ENCODE data around the gene TMTC1. TPM values are rescaled to one million over a fixed set of nuclear protein-coding genes. Genes with fewer than 3 reads are reported as not detected.

TMTC1 gene
- total RNA-seq, 1 experiment from 2014 or later: not detected

DNA sequence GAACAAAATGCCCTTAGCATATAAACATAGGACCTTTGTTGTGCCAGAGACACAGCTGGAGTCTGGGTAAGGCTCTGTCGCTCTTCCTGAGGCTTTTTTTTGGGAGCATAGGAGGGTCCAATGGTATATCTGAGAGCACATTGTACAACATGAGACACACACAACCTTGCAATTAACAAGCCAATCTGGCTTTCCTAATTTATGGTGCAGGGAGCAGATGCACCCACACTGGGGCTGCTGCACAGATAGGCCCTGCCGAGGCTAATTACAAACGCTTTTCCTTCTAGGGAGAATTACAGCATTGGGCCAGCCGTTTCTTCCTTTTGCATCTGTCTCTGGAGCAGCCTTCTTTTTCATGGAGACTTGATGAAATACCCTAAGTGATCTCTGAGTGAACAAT is 211.3 kb downstream of the TMTC1 start:
- CTCF ChIA-PET: no interaction called here
- Histone ChIP-seq H3K4me3 (ENCODE audit: low read depth, low read length) (no peak overlapping the region), H3K36me3 (ENCODE audit: control insufficient read depth, insufficient read depth, low read length) (no peaks in the 10 kb centered on the region), H3K4me1 (no peaks in the 10 kb centered on the region), H3K9me3 (no peaks in the 10 kb centered on the region), H3K27me3 (replicated peaks; ENCODE audit: control insufficient read depth, insufficient read depth, low read length) (no peaks in the 10 kb centered on the region)
- Mint-ChIP-seq H3K4me3 (ENCODE audit: unreplicated experiment) (no peak overlapping the region), H3K4me1 (ENCODE audit: low read depth, unreplicated experiment) (no peaks in the 10 kb centered on the region), H3K27me3 (ENCODE audit: insufficient read depth, unreplicated experiment) (peaks cover 18% of the 10 kb centered on the region), H3K9me3 (ENCODE audit: unreplicated experiment) (no peaks in the 10 kb centered on the region), H3K36me3 (ENCODE audit: insufficient read depth, unreplicated experiment) (no peaks in the 10 kb centered on the region), H3K27ac (ENCODE audit: unreplicated experiment) (no peak overlapping the region)
- intact Hi-C loops (cut with micrococcal nuclease; ENCODE audit: unreplicated experiment): no loop called here
- POLR2A ChIA-PET: no interaction called here
- no TSS peak for BruUV-seq (replicated peaks)
- TF ChIP-seq, protein P1, sequence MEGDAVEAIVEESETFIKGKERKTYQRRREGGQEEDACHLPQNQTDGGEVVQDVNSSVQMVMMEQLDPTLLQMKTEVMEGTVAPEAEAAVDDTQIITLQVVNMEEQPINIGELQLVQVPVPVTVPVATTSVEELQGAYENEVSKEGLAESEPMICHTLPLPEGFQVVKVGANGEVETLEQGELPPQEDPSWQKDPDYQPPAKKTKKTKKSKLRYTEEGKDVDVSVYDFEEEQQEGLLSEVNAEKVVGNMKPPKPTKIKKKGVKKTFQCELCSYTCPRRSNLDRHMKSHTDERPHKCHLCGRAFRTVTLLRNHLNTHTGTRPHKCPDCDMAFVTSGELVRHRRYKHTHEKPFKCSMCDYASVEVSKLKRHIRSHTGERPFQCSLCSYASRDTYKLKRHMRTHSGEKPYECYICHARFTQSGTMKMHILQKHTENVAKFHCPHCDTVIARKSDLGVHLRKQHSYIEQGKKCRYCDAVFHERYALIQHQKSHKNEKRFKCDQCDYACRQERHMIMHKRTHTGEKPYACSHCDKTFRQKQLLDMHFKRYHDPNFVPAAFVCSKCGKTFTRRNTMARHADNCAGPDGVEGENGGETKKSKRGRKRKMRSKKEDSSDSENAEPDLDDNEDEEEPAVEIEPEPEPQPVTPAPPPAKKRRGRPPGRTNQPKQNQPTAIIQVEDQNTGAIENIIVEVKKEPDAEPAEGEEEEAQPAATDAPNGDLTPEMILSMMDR (IDR thresholded peaks at IDR 0.05; ENCODE audit: insufficient read depth in 1 of 2, low read depth in 1 of 2, low read length in 1 of 2, severe bottlenecking in 1 of 2, unreplicated experiment in 1 of 2): no peak
- DNase-seq: no peak

DNA sequence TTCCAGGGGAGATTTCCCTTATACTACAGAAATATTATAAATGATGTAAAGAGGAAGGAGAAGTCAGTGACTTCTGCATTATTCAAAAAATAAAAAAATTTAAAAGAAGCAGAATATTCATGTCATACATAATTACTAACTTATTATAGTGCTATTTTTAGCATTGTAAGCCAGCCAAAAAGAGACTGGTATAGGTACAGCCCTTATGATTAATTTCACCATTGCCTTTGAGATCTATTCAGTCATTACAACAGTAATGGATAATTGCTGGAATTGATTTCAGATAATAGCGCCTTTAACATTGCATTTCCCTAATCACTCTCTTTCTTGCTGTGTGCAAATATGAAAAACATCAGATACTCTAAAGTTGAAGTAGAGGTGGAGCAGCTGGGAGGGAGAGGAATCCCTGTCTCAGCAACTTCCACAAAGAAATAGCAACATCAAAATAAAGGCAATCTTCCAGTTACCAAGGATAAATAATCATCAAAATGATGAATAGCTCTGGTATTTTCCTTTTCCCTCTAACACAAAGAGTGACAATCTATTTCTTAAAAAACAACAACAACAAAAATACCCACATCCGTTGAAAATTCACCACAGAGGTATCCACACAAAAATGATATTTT is 214.5 kb downstream of the TMTC1 start:
- TF ChIP-seq, protein P1 (IDR thresholded peaks at IDR 0.05; ENCODE audit: insufficient read depth in 1 of 2, low read depth in 1 of 2, low read length in 1 of 2, severe bottlenecking in 1 of 2, unreplicated experiment in 1 of 2): no peak
- Mint-ChIP-seq H3K36me3 (ENCODE audit: insufficient read depth, unreplicated experiment) (no peaks in the 10 kb centered on the region), H3K4me1 (ENCODE audit: low read depth, unreplicated experiment) (no peaks in the 10 kb centered on the region), H3K9me3 (ENCODE audit: unreplicated experiment) (peaks cover 9% of the 10 kb centered on the region), H3K27me3 (ENCODE audit: insufficient read depth, unreplicated experiment) (peaks cover 17% of the 10 kb centered on the region), H3K27ac (ENCODE audit: unreplicated experiment) (no peak overlapping the region), H3K4me3 (ENCODE audit: unreplicated experiment) (no peak overlapping the region)
- Histone ChIP-seq H3K9me3 (no peaks in the 10 kb centered on the region), H3K36me3 (ENCODE audit: control insufficient read depth, insufficient read depth, low read length) (no peaks in the 10 kb centered on the region), H3K4me1 (no peaks in the 10 kb centered on the region), H3K4me3 (ENCODE audit: low read depth, low read length) (no peak overlapping the region), H3K27me3 (replicated peaks; ENCODE audit: control insufficient read depth, insufficient read depth, low read length) (no peaks in the 10 kb centered on the region)
- CTCF ChIA-PET: no interaction called here
- DNase-seq: no peak
- no TSS peak for BruUV-seq (replicated peaks)
- intact Hi-C loops (cut with micrococcal nuclease; ENCODE audit: unreplicated experiment): no loop called here
- POLR2A ChIA-PET: no interaction called here

DNA sequence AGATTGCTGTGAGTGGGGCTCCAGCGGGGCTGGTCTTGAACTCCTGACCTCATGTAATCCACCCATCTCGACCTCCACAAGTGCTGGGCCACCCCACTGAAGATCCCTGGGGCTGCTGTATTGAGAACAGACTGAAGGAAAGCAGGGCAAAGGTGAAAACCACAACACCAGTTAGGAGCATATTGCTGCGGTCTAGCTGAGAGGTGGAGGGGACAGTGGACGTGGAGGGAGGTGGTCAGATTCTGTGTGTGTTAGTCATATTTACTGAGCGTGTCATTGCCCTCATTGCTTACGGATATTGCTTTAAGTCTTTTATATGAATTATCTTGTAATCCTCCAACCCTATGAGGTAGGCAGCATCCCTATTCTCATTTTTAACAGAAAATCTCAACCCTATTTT is 217.3 kb downstream of the TMTC1 start:
- TF ChIP-seq, protein P1 (IDR thresholded peaks at IDR 0.05; ENCODE audit: insufficient read depth in 1 of 2, low read depth in 1 of 2, low read length in 1 of 2, severe bottlenecking in 1 of 2, unreplicated experiment in 1 of 2): no peak
- Mint-ChIP-seq H3K27me3 (ENCODE audit: insufficient read depth, unreplicated experiment) (peaks cover 13% of the 10 kb centered on the region), H3K9me3 (ENCODE audit: unreplicated experiment) (peaks cover 14% of the 10 kb centered on the region), H3K4me1 (ENCODE audit: low read depth, unreplicated experiment) (no peaks in the 10 kb centered on the region), H3K27ac (ENCODE audit: unreplicated experiment) (no peak overlapping the region), H3K4me3 (ENCODE audit: unreplicated experiment) (no peak overlapping the region), H3K36me3 (ENCODE audit: insufficient read depth, unreplicated experiment) (no peaks in the 10 kb centered on the region)
- BruUV-seq (replicated peaks): no TSS peak
- Histone ChIP-seq H3K27me3 (replicated peaks; ENCODE audit: control insufficient read depth, insufficient read depth, low read length) (no peaks in the 10 kb centered on the region), H3K36me3 (ENCODE audit: control insufficient read depth, insufficient read depth, low read length) (no peaks in the 10 kb centered on the region), H3K9me3 (no peaks in the 10 kb centered on the region), H3K4me3 (ENCODE audit: low read depth, low read length) (no peak overlapping the region), H3K4me1 (no peaks in the 10 kb centered on the region)
- CTCF ChIA-PET: no interaction called here
- no peak for DNase-seq
- intact Hi-C loops (cut with micrococcal nuclease; ENCODE audit: unreplicated experiment): no loop called here
- POLR2A ChIA-PET: no interaction called here
